Measurements from ENCODE around the gene REPS1.

The REPS1 gene

DNA sequence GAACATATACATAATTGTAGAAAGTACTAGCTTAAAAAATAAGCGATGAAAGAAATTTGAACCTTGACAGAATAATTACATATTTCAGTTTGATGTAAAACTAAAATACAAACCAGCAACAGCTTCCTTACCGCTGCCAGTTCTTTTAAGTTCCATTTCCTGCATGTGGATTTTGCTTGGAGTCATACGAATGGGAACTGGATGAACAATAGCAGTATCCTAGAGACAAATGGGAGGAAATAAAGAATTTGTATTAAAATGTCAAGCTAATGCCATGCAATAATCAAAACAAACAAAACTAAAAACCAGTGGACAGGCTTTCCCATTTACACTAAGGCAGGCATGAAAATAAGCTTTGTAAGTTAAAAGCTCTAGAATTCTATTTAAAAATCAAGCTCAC lies 67.1 kb downstream of the REPS1 start:
- DNase-seq: no peak

DNA sequence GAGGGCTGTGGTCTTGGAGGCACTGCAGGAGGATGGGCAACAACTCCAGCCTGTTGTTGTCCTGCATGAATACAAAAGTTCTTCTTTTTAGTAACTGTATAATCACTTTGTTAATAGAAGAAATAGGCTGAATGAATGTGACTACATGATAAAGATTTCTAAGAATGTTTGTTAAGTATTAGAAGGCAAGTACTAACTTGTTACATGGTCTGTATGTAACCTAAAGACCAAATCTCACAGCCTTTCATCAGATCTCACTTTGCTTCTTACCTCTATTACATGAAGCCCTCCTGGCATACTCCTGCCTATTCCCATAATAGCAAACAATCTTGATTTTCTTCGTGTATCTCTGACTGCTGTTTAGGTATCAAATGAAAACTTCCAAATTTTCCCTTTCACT lies 73.4 kb downstream of the REPS1 start:
- DNase-seq: no peak

DNA sequence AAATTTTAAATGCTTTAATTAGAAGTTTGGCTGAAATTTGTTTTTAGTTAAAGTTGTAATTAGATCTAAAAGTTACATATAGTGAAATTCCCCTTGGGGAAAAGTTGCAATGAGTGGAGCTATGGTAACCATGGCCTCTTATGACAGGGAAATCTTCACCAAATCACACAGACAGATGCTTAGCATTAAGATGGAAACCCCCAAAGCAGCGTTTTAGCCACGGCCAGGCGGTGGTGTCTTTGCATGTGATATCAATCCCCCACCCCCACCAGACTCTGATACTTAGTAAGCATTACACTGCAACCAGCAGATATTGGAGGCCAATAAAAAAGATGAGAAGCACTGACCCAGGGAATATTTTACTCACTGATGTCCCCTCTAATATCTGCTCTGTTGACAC lies 75.7 kb downstream of the REPS1 start:
- no peak for DNase-seq

DNA sequence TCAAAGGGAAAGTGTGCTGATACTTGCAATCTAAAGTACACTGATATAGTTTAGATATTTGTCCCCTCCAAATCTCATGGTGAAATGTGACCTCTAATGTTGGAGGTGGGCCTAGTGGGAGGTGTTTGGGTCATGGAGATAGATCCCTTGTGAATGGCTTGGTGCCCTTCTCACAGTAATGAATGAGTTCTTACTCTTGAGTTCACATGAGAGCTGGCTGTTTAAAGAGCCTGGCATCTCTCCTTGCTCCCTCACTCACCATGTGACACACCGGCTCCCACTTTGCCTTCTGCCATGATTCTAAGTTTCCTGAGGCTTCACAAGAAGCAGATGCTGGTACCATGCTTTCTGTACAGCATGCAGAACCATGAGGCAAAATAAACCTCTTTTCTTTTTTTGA lies 78.1 kb downstream of the REPS1 start:
- DNase-seq: no peak

DNA sequence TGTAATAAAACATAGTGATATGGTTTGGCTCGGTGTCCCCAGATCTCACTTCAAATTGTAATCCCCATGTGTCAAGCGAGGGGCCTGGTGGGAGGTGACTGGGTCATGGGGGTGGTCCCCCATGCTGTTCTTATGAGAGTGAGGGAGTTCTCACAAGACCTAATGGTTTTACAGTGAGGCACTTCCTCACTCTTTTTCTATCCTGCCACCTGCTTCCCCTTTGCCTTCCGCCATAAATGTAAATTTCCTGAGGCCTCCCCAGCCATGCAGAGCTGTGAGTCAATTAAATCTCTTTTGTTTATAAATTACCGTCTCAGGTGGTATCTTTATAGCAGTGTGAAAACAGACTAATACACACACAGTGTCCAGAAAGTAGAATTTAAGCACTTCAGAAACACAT lies 78.5 kb downstream of the REPS1 start:
- DNase-seq: no peak

DNA sequence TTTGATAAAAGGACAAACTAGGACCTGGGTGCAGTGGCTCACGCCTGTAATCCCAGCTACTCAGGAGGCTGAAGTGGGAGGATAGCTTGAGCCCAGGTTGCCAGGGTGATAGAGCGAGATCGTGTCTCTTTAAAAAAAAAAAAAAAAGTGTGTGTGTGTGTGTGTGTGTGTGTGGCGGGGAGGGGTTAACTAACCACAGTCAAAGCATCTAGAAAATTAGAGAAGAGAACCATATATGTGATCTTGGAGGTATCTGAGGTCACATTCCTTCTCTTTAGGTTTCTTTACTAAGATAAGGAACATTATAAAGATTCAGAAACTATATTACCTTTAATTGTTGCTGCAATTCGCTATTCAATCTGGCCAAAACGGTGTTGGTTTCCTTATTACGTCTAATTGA lies 80.9 kb downstream of the REPS1 start:
- DNase-seq: no peak

DNA sequence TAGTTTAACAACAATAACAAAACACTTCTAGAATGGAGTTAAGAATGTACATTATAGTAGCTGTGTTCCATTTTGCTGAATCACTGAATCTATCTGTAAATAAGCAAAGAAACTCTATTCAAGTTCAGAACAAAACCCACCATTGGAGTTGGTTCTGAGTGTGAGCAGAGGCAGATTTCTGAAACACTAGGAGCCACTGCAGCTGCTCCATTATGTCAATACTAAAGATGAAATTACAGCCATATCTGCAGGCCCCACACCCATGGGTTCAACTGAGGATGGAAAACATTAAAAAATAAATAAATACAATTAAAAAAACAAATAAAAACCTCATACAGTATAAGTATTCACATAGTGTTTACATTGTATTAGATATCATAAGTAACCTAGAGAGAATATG lies 91.0 kb downstream of the REPS1 start:
- DNase-seq: no peak

DNA sequence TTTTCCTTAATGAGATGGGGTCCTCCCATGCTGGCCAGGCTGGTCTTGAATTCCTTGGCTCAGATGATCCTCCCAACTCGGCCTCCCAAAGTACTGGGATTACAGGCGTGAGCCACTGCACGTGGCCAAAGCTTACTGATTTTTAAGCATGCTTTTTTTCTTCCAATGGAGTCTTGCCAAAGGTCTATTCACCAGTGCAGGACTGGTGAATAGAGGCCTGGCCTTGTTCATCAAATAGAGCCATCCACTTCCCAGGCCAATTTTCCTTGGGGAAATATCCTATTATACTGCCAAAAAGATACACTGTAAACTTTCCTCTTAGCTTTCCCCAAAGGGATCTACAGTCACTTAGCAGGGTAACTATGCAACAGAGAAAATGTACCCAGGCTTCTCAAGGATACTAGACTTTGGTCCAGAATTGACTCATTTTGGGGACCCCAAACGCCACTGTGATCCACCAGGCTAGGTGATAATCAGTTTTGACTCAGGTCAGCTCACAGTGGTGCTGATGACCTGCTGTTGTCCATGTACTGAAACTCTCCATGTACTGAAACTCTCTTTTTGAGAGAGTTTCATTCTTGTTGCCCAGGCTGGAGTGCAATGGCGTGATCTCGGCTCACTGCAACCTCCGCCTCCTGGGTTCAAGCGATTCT lies 91.8 kb downstream of the REPS1 start:
- DNase-seq: no peak

DNA sequence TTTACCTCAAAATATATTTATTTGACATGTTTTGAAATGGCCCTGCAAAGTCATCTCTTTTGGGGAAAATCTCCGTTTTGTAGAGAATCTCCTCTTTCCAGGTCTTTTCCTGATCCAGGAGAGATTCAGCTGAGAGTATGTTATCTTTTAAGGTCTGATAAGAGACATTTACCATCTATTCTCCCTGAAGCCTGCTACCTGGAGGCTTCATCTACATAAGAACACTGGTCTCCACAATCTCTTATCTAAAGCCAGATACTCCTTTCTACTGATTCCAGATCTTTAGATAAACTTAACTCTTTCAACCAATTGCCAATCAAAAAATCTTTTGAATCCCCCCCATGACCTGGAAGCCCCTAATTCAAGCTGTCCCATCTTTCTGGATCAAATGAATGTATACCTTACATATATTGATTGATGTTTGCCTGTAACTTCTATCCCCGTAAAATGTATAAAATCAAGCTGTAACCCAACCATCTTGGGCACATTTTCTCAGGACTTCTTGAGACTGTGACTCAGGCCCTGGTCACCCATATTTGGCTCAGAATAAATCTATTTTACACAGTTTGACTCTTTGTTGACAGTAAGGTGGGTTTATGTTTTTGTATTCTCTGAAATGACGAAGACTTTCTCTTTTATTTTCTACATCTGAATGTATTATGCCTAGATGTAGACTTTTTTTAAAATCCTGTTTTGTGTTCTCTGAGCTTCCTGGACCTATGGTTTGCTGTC lies 96.6 kb downstream of the REPS1 start:
- DNase-seq: no peak

DNA sequence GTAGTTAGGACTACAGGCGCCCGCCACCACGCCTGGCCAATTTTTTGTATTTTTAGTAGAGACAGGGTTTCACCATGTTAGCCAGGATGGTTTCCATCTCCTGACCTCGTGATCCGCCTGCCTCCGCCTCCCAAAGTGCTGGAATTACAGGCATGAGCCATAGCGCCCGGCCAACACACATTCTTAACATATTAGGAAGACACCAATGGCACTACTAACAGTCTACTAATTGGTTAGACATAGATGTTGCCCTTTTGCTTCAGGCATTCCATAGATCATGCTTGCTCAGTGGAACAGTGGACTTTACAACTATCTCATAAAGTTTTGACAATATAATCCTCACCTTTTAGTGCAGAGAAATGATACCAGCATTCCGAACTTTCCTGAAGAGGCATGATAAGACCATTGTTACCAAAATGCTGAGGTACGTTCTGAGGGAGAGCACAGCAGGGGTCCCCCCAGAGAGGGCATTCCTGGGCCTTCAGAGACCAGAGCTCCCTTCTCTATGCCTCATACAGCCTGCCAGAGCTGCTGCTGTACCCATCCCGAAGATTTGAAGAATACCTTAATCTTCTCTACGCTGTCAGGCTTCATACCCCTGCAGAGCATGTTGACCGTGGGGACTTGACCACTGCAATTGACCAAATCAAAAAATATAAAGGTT lies 102.8 kb downstream of the REPS1 start:
- no peak for DNase-seq

DNA sequence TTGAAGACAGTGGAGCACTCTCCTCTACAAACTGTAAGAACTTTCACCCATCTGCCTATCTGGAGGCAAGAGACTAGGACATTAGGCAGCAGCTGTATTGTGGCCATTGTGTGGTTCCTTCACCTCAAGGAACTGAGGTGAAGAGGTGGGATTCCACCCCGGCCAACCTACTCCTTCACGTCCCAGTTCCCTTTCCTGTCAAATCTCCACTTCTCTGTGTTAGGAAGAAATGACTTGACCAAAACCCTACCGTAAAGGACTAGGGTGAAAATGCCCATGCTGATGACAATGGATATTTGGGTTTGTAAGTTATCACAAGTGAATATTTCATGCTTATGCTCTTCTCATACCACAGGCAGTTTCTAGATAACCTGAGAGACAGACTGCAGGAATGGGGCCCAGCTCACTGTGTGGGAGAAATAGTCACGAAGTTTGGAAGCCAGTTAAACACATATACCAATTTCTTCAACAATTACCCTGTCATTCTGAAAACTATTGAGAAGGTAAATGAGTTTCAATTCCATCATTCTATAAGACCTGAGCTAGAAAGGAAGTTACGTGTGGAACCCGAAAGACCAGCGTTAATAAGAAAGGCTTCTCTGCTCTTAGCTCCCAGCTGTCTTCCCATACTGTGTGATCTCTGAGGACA lies 105.6 kb downstream of the REPS1 start:
- DNase-seq: no peak

DNA sequence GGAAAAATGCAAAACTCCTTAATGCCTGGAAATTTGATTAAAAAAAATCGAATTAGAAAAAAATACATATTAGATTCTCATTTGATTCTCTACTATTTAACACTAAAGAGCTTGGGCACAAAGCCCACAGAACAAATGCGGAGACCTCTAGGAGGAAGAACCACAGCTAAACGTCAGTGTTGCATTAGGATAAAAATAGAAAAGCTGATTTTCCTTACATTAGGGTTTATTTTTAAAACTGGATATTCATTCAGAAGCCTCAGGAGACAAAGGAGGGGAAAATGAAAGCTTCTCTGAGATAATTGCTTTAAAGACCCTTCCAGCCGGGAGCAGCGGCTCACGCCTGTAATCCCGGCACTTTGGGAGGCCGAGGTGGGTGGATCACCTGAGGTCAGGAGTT lies 114.9 kb downstream of the REPS1 start:
- DNase-seq: no peak

DNA sequence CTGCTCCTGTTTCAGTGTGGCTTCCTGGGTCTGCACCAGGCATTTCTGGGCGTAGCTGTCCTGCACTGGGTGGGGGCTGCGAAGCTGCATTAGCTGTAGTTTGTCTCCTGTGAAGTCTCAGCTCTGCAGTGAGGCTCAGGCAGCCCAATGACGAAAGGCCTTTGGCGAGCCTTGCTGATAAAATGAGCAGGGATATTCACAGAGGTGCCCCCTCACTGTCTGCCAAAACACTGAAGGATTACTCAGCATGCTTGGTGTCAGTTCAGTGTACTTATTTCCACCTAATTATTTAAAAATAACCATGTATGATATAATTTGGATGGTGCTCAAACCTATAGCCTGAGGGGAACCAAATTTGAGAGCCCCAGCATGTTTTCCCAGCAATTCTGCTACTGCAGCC lies 118.7 kb downstream of the REPS1 start:
- no peak for DNase-seq

DNA sequence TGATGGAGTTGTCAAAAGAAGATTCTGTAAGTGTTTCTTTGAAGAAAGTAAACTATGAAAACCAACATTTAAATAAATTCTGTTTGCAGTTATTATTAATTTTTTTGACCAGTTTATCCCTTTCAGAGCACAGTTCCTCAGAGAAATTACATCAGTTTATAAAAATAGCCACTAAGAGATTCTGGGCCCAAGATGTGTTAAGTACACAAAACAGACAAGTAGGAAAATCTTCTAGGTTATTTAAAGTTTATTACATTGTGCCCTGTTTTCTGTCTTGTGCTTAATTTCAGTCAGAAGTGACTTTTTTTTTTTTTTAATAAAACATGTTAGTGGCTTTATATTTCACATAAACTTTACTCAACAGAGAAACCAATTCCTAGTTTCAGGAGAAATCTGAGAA lies 119.9 kb downstream of the REPS1 start:
- DNase-seq: no peak

DNA sequence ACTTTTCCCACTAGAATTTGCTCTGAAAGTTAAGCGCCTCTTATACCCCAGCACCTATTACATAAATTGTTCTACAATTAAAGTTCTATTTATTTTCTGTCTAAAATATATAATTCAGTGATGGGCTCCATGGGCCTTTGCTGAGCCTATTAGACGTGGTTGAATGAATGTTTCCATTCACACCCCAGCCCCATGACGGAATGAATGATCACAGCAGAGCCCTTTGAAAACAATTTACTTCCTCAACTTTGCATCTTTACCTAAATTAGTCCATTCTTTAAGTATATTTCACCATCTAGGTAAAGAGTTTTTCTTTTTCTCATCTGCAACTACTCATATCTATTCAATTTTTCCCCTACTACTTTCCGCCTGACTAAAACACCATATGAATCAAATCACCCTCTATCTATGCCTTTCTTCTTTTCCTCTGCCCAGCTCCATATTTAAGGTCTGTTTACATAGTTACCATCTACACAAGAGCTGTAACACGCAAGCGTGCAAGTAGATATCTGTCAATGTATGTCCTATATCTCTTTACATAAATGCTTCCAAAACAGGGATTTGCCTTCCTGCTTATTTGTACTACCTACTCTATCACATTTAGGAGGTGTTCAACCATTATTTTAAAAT lies 122.5 kb downstream of the REPS1 start:
- DNase-seq: no peak

DNA sequence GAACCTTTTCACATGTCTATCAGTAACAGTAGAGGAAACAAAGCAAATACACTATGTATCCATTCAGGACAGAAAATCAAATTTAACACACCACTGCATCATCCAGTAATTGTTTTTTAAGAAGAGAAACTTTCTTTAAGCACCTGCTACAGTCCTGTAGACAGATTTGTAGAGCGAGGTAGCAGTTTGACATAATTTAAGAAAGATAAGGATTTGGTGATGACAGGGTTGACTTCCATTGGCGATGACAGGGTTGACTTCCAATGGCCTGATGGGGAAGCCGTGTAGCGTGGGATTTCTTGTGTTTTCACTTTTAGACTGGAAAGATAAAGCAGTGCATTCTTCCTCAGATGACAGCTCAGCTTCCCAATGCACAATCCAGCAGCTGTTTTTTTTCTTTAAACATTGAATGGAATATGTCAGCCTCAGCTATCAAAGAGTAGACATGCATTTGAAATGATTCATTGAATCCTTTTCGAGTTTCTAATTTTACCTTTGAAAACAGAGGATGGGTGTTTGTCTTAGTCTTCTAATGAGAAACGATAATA lies 123.6 kb downstream of the REPS1 start:
- no peak for DNase-seq

DNA sequence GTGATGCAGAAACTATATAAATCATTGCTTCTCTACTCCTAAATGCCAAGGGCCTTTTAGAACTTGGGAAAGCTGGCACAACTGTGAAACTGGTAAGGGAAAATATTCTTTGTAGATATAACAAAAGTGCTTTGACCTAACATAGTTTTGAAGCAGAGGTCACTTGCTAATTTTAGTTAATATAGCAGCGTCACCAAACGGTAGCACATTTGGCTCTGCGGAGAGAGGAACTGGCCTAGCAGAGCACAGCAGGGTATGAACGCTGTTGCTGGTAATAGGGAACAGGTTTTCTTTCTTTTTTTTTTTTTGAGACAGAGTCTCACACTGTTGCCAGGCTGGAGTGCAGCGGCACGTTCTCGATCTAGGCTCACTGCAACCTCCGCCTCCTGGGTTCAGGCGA lies 124.7 kb downstream of the REPS1 start:
- no peak for DNase-seq

DNA sequence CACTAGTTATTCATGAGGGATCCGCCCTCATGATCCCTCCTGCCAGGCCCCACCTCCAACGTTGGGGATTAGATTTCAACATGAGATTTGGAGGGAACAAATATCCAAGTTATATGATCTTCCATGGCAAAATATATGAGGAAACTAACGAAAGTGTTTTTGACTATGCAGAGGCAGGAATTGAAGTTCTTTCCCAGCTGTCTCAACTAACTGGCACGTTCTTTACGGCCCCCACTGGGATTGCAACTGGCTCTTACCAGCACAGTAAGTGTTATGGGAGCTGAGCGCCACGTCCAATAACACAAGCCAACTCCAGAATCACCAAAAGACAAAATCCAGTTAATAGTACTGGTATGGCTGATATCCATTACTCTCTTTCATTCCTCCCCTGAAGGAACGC lies 125.6 kb downstream of the REPS1 start:
- no peak for DNase-seq

DNA sequence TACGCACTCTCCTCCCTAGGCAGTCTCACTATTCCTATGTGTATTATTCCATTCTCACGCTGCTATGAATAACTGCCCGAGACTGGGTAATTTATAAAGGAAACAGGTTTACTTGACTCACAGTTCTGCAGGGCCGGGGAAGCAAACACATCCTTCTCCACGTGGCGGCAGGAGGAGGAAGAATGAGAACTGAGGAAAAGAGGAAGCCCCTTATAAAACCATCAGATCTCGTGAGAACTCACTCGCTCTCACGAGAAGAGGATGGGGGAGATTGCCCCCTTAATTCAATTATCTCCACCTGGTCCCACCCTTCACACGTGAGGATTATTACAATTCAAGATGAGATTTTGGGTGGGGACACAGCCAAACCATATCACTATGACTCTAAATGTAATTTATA lies 130.3 kb downstream of the REPS1 start:
- no peak for DNase-seq

DNA sequence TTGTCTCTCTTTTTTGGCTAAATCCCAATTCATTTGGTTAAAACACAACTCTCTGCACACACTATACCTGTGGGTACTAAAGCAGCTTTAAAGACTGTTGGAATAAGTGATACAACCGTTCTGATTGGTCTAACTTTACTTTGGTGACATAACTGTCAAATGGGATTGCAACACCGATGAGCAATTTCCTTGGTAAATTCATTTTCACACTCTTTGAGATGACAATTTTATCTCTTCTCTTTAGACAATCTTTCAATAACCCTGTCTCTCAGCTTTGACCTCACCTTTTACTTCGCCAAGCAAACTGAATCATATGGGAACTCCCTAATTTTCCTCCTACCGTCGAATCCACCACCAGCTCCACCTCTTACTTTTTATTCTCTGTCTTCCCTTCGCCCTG lies 131.4 kb downstream of the REPS1 start:
- no peak for DNase-seq
